HEK293 (cell line): ENCODE results near the gene XKR8.
A peak's percentile ranks its signal among the peaks of the same experiment; 100 is the strongest.

Experiments used
- CTCF ChIA-PET: fragments of 350-600 bp; formaldehyde crosslinking; extraction: SDS; loops from one replicate; lab custom pipeline; 2021; ENCODE audit warnings: antibody characterized with exemption; lab: Yijun Ruan, JAX
- POLR2A ChIA-PET: fragments of 300-600 bp; formaldehyde crosslinking; extraction: SDS; loops from one replicate; lab custom pipeline; 2020; ENCODE audit warnings: antibody characterized with exemption, inconsistent platforms; lab: Yijun Ruan, JAX
- H3K27ac ChIP-seq: fragments of 200-500 bp; sonication (Bioruptor generic); 2 replicates; pipeline ENCODE4 v1.5.1; 2014; ENCODE audit warnings: low read depth, low read length, control low read depth, inconsistent platforms; ENCODE audit errors: extremely low read depth
- H3K36me3 ChIP-seq, 2 experiments: fragments of 200-500 bp in 1 of 2; sonication (Bioruptor generic) in 1 of 2; 1 replicate in 1 of 2; 2 replicates in 1 of 2; pipeline ENCODE4 v1.5.1; 2014 to 2017; ENCODE audit warnings: inconsistent platforms in 2 of 2, low read length in 2 of 2; ENCODE audit not compliant: control insufficient read depth in 2 of 2, insufficient read depth in 1 of 2
- H3K4me1 ChIP-seq: fragments of 200-500 bp; sonication (Bioruptor generic); 2 replicates; pipeline ENCODE4 v1.5.1; 2014; ENCODE audit warnings: mild to moderate bottlenecking, low read length, inconsistent platforms; ENCODE audit not compliant: control insufficient read depth, insufficient read depth
- H3K4me3 ChIP-seq: 2 replicates; pipeline ENCODE4 v1.5.1; 2011; ENCODE audit warnings: low read depth, mild to moderate bottlenecking, control low read depth, low read length, moderate library complexity
- H3K9me3 ChIP-seq: fragments of 200-500 bp; sonication (Bioruptor generic); 2 replicates; pipeline ENCODE4 v1.5.1; 2014; ENCODE audit warnings: low read depth, low read length, inconsistent platforms; ENCODE audit not compliant: control insufficient read depth, insufficient read depth
- KLF10 ChIP-seq: fragments of 450-650 bp; IDR thresholded peaks from 2 replicates; pipeline ENCODE4 v1.5.1; 2018; ENCODE audit warnings: missing biosample characterization, mild to moderate bottlenecking, missing genetic modification characterization
- PRDM4 ChIP-seq: fragments of 450-650 bp; formaldehyde crosslinking; IDR thresholded peaks from 2 replicates; pipeline ENCODE4 v1.5.1; 2017; ENCODE audit warnings: missing biosample characterization, missing genetic modification characterization
- SETDB1 ChIP-seq: IDR thresholded peaks from one replicate; pipeline ENCODE4 v1.6.1; 2017; ENCODE audit warnings: mild to moderate bottlenecking, low read length, moderate library complexity, mixed read lengths; ENCODE audit not compliant: insufficient read length
- ZBTB1 ChIP-seq: fragments of 450-650 bp; formaldehyde crosslinking; IDR thresholded peaks from 2 replicates; pipeline ENCODE4 v1.5.1; 2016; ENCODE audit warnings: missing biosample characterization, missing genetic modification characterization
- ZBTB26 ChIP-seq: fragments of 450-650 bp; formaldehyde crosslinking; optimal IDR thresholded peaks from 2 replicates; pipeline ENCODE3; 2016; ENCODE audit warnings: missing biosample characterization, mild to moderate bottlenecking, missing genetic modification characterization
- ZNF221 ChIP-seq: fragments of 450-650 bp; formaldehyde crosslinking; IDR thresholded peaks from 2 replicates; pipeline ENCODE4 v1.5.1; 2017; ENCODE audit warnings: missing biosample characterization, missing genetic modification characterization, borderline replicate concordance
- ZNF223 ChIP-seq: fragments of 450-650 bp; formaldehyde crosslinking; IDR thresholded peaks from 2 replicates; pipeline ENCODE4 v1.5.1; 2016; ENCODE audit warnings: missing biosample characterization, missing genetic modification characterization
- ZNF26 ChIP-seq: fragments of 450-650 bp; formaldehyde crosslinking; IDR thresholded peaks from 2 replicates; pipeline ENCODE4 v1.5.1; 2016; ENCODE audit warnings: missing biosample characterization, missing genetic modification characterization
- ZNF292 ChIP-seq: fragments of 450-650 bp; formaldehyde crosslinking; IDR thresholded peaks from 2 replicates; pipeline ENCODE4 v1.5.1; 2016; ENCODE audit warnings: low read depth, missing biosample characterization, missing genetic modification characterization, borderline replicate concordance
- ZNF416 ChIP-seq: fragments of 450-650 bp; formaldehyde crosslinking; IDR thresholded peaks from 2 replicates; pipeline ENCODE4 v1.5.1; 2016; ENCODE audit warnings: missing biosample characterization, missing genetic modification characterization
- ZNF423 ChIP-seq: fragments of 450-650 bp; formaldehyde crosslinking; IDR thresholded peaks from 2 replicates; pipeline ENCODE4 v1.5.1; 2016; ENCODE audit warnings: missing biosample characterization, missing genetic modification characterization
- ZNF433 ChIP-seq: fragments of 450-650 bp; formaldehyde crosslinking; IDR thresholded peaks from 2 replicates; pipeline ENCODE4 v1.5.1; 2016; ENCODE audit warnings: missing biosample characterization, missing genetic modification characterization, low read depth
- ZNF521 ChIP-seq: fragments of 450-650 bp; formaldehyde crosslinking; IDR thresholded peaks from 2 replicates; pipeline ENCODE4 v1.5.1; 2017; ENCODE audit warnings: missing biosample characterization, mild to moderate bottlenecking, missing genetic modification characterization
- ZNF544 ChIP-seq: fragments of 450-650 bp; formaldehyde crosslinking; IDR thresholded peaks from 2 replicates; pipeline ENCODE4 v1.5.0; 2017; ENCODE audit warnings: missing biosample characterization, missing genetic modification characterization
- ZNF548 ChIP-seq: fragments of 450-650 bp; formaldehyde crosslinking; IDR thresholded peaks from 2 replicates; pipeline ENCODE4 v1.5.1; 2016; ENCODE audit warnings: missing biosample characterization, missing genetic modification characterization
- ZNF585B ChIP-seq: fragments of 450-650 bp; formaldehyde crosslinking; IDR thresholded peaks from 2 replicates; pipeline ENCODE4 v1.5.1; 2016; ENCODE audit warnings: missing biosample characterization, missing genetic modification characterization
- ZNF600 ChIP-seq: fragments of 450-650 bp; formaldehyde crosslinking; IDR thresholded peaks from 2 replicates; pipeline ENCODE4 v1.5.1; 2016; ENCODE audit warnings: missing biosample characterization, missing genetic modification characterization
- ZNF629 ChIP-seq: fragments of 450-650 bp; formaldehyde crosslinking; IDR thresholded peaks from 2 replicates; pipeline ENCODE4 v1.5.1; 2017; ENCODE audit warnings: missing biosample characterization, missing genetic modification characterization
- ZNF654 ChIP-seq: fragments of 450-650 bp; formaldehyde crosslinking; IDR thresholded peaks from 2 replicates; pipeline ENCODE4 v1.5.1; 2016; ENCODE audit warnings: low read depth, missing biosample characterization, missing genetic modification characterization
- ZNF76 ChIP-seq: fragments of 450-650 bp; formaldehyde crosslinking; IDR thresholded peaks from 2 replicates; pipeline ENCODE4; 2016; ENCODE audit warnings: low read depth, missing biosample characterization, missing genetic modification characterization, borderline replicate concordance
- ZNF777 ChIP-seq: fragments of 450-650 bp; formaldehyde crosslinking; IDR thresholded peaks from 2 replicates; pipeline ENCODE4 v1.5.1; 2017; ENCODE audit warnings: missing biosample characterization, missing genetic modification characterization, borderline replicate concordance
- ZNF785 ChIP-seq: fragments of 450-650 bp; formaldehyde crosslinking; IDR thresholded peaks from 2 replicates; pipeline ENCODE4 v1.5.1; 2016; ENCODE audit warnings: missing biosample characterization, missing genetic modification characterization
- ZNF837 ChIP-seq: fragments of 450-650 bp; formaldehyde crosslinking; IDR thresholded peaks from 2 replicates; pipeline ENCODE4 v1.5.1; 2016; ENCODE audit warnings: missing biosample characterization, missing genetic modification characterization
- TF ChIP-seq, protein P1 (sequence below): fragments of 450-650 bp; IDR thresholded peaks from 2 replicates; pipeline ENCODE4 v1.5.1; 2018; ENCODE audit warnings: missing biosample characterization, missing genetic modification characterization

The XKR8 gene

DNA sequence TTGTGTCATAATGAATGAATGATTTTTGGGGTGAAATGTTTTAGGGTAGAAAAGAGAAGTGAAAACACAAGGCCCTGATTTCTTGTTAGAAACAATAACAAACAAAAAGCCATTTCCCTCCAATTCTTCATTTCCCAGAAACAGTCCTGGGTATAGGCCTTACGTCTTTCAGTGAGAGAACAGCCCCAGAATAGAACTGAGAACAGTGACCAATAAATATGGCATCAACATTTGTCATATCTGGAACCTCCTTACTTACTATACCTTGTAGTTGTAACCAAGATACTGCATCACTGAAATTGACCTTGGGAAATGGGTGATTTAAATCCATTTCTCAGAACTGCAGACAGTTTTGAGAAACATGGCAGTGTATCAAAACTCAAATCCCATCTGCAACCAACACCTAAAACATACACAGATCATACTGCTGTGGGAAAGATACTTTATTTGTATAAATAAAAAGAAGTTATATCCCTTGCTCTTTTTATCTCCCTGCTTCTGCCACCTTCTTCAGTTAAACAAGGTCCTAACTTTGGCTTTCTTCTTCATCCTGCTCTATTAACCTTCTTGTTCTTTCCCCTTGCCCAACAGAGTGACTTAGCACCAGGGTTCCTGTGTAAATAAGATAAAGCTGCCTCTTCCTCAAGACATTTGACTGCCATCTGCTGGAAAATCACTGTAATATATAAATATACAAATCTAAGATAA lies 19.5 kb downstream of the XKR8 start (continued):
- no peak for TF ChIP-seq ZNF433 (tag by site-specific recombination)
- no peak for TF ChIP-seq ZNF585B
- TF ChIP-seq ZNF837 (tag by site-specific recombination) = no peak
- TF ChIP-seq, protein P1, sequence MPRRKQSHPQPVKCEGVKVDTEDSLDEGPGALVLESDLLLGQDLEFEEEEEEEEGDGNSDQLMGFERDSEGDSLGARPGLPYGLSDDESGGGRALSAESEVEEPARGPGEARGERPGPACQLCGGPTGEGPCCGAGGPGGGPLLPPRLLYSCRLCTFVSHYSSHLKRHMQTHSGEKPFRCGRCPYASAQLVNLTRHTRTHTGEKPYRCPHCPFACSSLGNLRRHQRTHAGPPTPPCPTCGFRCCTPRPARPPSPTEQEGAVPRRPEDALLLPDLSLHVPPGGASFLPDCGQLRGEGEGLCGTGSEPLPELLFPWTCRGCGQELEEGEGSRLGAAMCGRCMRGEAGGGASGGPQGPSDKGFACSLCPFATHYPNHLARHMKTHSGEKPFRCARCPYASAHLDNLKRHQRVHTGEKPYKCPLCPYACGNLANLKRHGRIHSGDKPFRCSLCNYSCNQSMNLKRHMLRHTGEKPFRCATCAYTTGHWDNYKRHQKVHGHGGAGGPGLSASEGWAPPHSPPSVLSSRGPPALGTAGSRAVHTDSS (tag by site-specific recombination) = peak; percentile 41; the same call in 1 of the 2 replicates
- TF ChIP-seq ZNF654 (tag by site-specific recombination) = peak; percentile 76

DNA sequence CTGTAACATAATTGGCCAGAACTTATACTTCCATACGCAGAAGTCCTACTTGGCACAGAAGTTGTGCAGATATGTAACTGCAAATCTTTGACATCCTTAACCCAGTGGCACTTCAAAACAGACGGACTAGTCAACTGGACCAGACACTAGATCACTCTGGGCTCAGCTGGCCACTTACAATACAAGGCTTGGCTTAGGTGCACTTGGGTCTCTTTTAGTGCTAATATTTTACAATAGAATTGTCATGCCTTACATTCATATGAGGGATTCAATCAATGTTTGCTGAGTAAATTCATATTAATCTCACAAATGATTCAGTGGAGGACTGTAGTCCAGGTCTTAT lies 20.1 kb downstream of the XKR8 start:
- ChIA-PET POLR2A (no interaction called here), CTCF (interaction anchor here (0.6 to 5.9 kb wide), 19 partner anchors 9 to 1060 kb away, joined by 3 to 30 read pairs (median 4); partner anchors contain the start of gene XKR8)
- TF ChIP-seq, protein P1 (tag by site-specific recombination) = no peak
- no peak for TF ChIP-seq ZNF223
- TF ChIP-seq ZNF423 = no peak
- no peak for TF ChIP-seq ZNF600 (tag by site-specific recombination)
- TF ChIP-seq ZBTB26 (tag by site-specific recombination) = no peak
- Histone ChIP-seq H3K4me3 (no peak overlapping the region), H3K27ac (no peak overlapping the region), H3K9me3 (no peaks in the 10 kb centered on the region), H3K36me3 (peaks cover 0 to 23% of the 10 kb centered on the region in 2 experiments; a peak in 1 of 3 replicates), H3K4me1 (no peaks in the 10 kb centered on the region)

- no peaks in the 10 kb centered on the region for H3K4me1 ChIP-seq
- no peak overlapping the region for H3K27ac ChIP-seq
- no peaks in the 10 kb centered on the region for H3K9me3 ChIP-seq
- CTCF ChIA-PET = interaction anchor here (0.5 to 5.9 kb wide), 20 partner anchors 9 to 1059 kb away, joined by 3 to 30 read pairs (median 4); partner anchors contain the start of gene XKR8
- H3K36me3 ChIP-seq = peaks cover 0 to 21% of the 10 kb centered on the region in 2 experiments; a peak in 1 of 3 replicates
- POLR2A ChIA-PET = no interaction called here
- no peak overlapping the region for H3K4me3 ChIP-seq
- no peak for TF ChIP-seq ZBTB1 (tag by site-specific recombination)
- no peak for TF ChIP-seq ZNF600 (tag by site-specific recombination)
- TF ChIP-seq ZNF292 (tag by site-specific recombination) = no peak
- TF ChIP-seq ZNF416 (tag by site-specific recombination) = no peak
- no peak for TF ChIP-seq ZNF26
- TF ChIP-seq ZNF433 (tag by site-specific recombination) = no peak
- TF ChIP-seq ZNF521 (tag by site-specific recombination) = no peak
- no peak for TF ChIP-seq ZNF76 (tag by site-specific recombination)
- no peak for TF ChIP-seq ZNF544
- no peak for TF ChIP-seq ZNF629
- no peak for TF ChIP-seq ZNF777 (tag by site-specific recombination)
- no peak for TF ChIP-seq ZNF221 (tag by site-specific recombination)
- no peak for TF ChIP-seq ZNF548
- TF ChIP-seq ZNF785 (tag by site-specific recombination) = no peak
- no peak for TF ChIP-seq SETDB1
- no peak for TF ChIP-seq PRDM4 (tag by site-specific recombination)
- TF ChIP-seq KLF10 = no peak
Observed at GRCh38 chr1:27980216-27980845, 20.6 kb downstream of the XKR8 start.
